ENCODE results near the gene FAM118A. TPM values are rescaled to one million over a fixed set of nuclear protein-coding genes. Genes with fewer than 3 reads are reported as not detected.

FAM118A gene
- total and polyA plus RNA-seq, 2 experiments from 2014 or later, result 11.9 to 20.3 TPM

GRCh38 chr22:45376703-45377102, 67.0 kb downstream of the FAM118A start:
- ATAC-seq, result no peak
- H3K36me3 Mint-ChIP-seq (ENCODE audit: low read depth), result no peaks in the 10 kb centered on the region; the same call in 1 of the 3 replicates

More at GRCh38 chr22:45376703-45377102, 67.0 kb downstream of the FAM118A start:
- no peaks in the 10 kb centered on the region for H3K9me2 ChIP-seq (ENCODE audit: insufficient read depth)
- no peak overlapping the region for H3K27ac ChIP-seq (ENCODE audit: low read depth)
- no peak for DNase-seq (ENCODE audit: low spot score)
- no peak for TF ChIP-seq ZNF462 (CRISPR knock-in tag; IDR thresholded peaks at IDR 0.05)
- Mint-ChIP-seq H3K27ac (no peak overlapping the region), H3K9me3 (peaks cover 26% of the 10 kb centered on the region), H3K27me3 (ENCODE audit: insufficient read depth, low read depth, poor library complexity) (peaks cover 4% of the 10 kb centered on the region), H3K4me1 (no peaks in the 10 kb centered on the region), H3K4me3 (no peak overlapping the region)
- no peaks in the 10 kb centered on the region for H3K36me3 ChIP-seq (ENCODE audit: insufficient read depth)
- no peaks in the 10 kb centered on the region for H3K27me3 ChIP-seq (ENCODE audit: insufficient read depth)
- H4K20me1 ChIP-seq (replicated peaks; ENCODE audit: insufficient read depth), result no peaks in the 10 kb centered on the region
- H3K4me2 ChIP-seq, result no peak overlapping the region
- H3K79me2 ChIP-seq (replicated peaks; ENCODE audit: insufficient read depth), result no peaks in the 10 kb centered on the region
- H3K4me3 ChIP-seq, result no peak overlapping the region
- H3F3A ChIP-seq (replicated peaks; ENCODE audit: low read depth), result no peaks in the 10 kb centered on the region
- no peaks in the 10 kb centered on the region for H3K4me1 ChIP-seq (ENCODE audit: insufficient read depth)
- H2AFZ ChIP-seq, result no peak overlapping the region
